CD4-positive, alpha-beta T cell treated with Interleukin-2 at 100 ng/mL for 4 hours (primary cell): Measurements from ENCODE around the gene RPS15A.

Experiments
- DNase-seq: peaks from one replicate; pipeline ENCODE4 v3.0.0-alpha.2; 2020; ENCODE audit warnings: low spot score

RPS15A gene

DNA sequence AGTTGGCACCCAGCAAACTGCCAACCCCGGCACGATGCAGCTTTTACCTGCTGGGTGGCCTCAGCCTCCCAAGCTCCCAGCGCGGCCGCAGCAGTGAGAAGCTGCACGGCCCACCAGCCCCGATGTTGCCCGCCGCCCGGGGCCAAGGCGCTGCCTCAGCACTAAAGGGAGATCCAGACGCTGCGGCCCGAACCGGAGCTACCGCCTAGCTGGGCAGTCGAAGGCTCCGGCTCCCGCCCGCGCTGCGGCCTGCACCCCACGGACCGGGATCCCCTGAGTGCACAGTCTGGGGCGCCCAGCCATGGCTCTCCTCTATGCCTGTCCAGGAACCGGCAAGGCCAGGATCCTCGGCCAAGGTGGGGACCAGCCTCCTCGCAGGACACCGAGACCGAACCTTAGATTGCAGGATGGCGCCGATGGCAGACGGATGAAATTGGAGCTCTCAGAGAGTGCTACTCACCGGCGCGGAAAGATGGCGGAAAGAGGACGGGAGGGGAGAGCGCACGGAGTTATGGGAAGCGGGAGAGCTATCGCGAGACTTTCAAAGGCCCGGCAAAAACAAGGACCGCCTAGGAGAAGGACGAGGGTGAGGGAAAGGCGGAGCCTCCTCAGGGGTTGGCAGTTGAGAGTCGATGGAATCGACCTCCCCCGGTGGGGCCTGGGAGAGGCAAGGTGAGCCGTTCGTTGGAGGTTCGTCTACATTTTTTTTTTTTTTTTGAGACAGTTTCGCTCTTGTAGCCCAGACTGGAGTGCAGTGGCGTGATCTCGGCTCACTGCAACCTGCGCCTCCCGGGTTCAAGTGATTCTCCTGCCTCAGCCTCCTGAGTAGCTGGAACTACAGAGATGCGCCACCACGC, at the start of gene RPS15A:
TSS of gene RPS15A (minus strand) at position 485 of the 857 bp plus-strand sequence. CDS start 1,221 bp downstream, outside the sequence.
- peak; percentile 96 for DNase-seq

DNA sequence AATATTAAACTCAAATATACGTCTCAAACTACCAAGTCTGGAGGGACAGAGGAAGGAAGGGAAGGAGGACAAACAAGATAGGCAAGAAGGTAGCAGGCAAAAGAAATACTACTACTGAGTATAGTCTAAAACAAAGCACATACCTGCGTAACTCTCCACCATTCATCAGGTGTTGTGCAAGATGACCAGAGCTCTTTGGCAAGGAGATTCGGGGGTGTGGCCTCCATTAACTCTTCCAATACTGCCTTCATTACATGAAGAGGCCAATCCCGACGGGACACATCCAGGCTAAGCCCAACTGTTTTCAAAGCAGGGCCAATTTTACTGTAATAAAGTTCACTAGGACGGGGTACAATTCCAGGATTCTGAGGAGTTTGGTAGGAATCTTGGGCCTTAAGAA, 49.4 kb upstream of the RPS15A start:
- DNase-seq, result no peak

GRCh38 chr16:18836702-18837101, 46.6 kb upstream of the RPS15A start:
- DNase-seq, result no peak

- DNase-seq, result no peak
Observed at GRCh38 chr16:18834864-18835263, 44.7 kb upstream of the RPS15A start.

DNA sequence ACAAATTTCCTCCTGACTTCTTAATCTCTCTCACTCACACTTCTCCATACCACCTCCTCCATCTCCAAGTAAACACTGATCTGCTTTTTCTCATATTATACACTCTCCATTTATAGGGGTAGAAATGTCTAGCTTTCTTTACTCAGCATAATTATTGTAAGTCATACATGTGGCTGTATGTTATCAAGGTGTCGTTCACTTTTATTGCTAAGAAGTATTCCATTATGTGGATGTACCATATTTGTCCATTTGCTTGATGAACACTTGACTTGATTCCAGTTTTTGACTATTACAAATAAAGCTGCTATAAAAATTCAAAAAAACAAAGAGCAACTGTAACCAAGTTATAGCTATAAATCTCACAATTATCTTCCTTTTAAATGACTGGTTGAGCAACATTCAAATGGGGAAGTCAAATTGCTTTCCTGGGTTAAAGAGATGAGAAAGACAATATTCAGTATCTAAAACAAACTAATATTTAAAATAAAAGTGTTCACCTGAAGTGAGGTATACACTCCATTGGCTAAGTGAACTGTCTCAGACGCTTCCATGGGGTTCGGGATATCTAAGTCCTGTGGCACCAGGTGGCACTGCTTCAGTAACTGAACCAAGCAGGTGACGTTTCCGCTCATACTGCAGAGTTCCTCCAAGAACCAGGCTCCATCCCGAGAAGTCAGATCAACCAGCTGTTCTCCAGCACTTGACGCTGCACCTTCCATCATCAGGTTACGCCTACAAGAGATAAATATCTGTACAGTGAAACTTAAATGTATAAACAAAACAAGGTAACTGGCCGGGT, 43.8 kb upstream of the RPS15A start:
- DNase-seq, result no peak

- DNase-seq, result no peak
Observed at GRCh38 chr16:18832613-18833012, 42.5 kb upstream of the RPS15A start.

GRCh38 chr16:18832006-18832405, 41.9 kb upstream of the RPS15A start:
- no peak for DNase-seq

DNA sequence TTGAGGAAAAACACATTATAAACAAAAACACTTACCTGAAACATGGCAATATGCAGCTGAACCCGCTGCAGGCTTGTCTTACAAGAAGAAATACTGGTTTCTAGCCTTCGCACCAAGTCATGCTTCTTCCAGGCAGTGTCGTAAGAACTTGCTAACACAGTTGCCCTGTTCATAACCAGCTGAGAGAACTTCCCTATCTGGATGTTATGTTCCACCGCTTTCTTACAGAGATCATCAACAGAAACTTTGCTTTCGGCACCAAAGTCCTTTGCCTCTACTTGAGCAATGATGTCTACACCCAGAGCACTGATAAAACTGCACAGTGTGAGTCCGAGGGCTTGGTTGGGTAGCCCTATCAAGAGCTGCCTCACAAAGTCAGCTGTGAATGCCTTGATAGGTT, 39.1 kb upstream of the RPS15A start:
- no peak for DNase-seq

- no peak for DNase-seq
Observed at GRCh38 chr16:18827890-18828289, 37.8 kb upstream of the RPS15A start.

- no peak for DNase-seq
Observed at GRCh38 chr16:18816286-18816685, 26.2 kb upstream of the RPS15A start.

GRCh38 chr16:18811925-18812324, 21.8 kb upstream of the RPS15A start:
- DNase-seq, result no peak

- no peak for DNase-seq
Observed at GRCh38 chr16:18809165-18809564, 19.0 kb upstream of the RPS15A start.

- DNase-seq, result no peak
Observed at GRCh38 chr16:18805257-18805773, 15.2 kb upstream of the RPS15A start.

- DNase-seq, result no peak
Observed at GRCh38 chr16:18804540-18804939, 14.4 kb upstream of the RPS15A start.

GRCh38 chr16:18803569-18804462, 13.7 kb upstream of the RPS15A start:
- DNase-seq, result no peak

DNA sequence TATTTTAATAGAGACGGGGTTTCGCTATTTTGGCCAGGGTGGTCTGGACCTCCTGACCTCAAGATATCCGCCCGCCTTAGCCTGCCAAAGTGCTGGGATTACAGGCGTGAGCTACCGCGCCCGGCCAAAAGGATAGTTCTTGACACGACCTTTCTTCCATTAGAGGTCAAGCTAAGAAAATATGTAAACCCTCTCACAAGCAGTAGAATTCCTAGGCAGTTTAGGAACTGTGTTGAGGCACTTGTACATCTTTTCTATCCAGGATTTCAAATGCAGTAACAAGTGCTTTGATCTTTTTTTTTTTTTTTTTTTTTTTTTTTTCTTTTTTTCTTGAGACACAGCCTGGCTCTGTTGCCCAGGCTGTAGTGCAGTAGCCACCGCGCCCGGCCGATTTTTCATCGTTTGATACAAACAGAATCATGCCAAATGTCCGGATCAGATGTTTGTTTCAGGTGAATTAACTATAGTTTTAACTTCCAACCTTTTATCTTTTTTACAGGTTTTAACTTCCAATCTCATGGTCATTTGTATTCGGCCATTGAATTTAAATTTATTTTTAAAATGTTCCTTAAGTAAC, 12.7 kb upstream of the RPS15A start:
- no peak for DNase-seq

- peak; percentile 99 for DNase-seq
Observed at GRCh38 chr16:18801145-18801972, 11.2 kb upstream of the RPS15A start, which contains the start of gene ARL6IP1. TSS of gene ARL6IP1 (minus strand) at chr16:18801549. CDS start at chr16:18801466, 83 bp downstream.

DNA sequence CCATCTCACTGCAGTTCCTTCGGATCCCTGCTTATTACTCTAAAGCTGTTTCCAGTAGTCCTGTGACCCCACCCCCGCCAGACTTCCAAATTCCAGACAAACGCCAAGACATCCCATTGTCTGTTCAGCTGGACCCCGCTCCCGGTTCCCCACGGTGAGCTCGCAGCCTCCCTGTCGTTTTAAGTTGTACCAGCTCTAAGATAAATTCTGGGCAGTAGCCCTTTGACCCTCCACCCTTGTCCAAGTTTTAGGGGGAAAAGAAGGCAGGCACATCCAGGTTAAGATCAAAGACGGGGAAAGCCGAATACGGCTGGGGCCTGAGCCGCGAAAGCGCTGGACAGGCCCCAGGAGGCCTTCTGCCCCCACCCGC, 10.6 kb upstream of the RPS15A start:
- DNase-seq, result no peak

DNA sequence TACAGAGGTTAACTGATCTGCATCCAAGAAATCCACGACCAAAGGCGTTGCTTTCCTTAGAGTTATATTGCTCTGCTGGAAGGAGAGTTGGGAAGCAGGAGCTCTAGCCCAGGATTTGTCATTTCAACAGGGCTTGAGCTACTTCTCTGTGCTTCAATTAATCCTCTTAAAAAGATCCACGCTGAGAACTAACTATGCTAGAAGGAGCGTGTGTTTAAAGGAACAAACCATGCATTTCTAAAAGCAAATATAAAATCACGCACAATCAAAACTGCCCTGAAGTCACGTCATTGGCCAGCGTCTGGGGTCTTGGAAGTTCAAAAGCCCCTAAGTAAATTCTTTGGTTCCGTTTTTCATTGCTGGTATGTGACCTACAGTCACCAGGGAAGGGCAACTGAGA, 10.2 kb upstream of the RPS15A start:
- no peak for DNase-seq

- DNase-seq, result no peak
Observed at GRCh38 chr16:18799500-18799899, 9.4 kb upstream of the RPS15A start.

- no peak for DNase-seq
Observed at GRCh38 chr16:18797746-18798145, 7.6 kb upstream of the RPS15A start.
